ENCODE measurements around the gene CDCP2. TPM values are rescaled to one million over a fixed set of nuclear protein-coding genes. Genes with fewer than 3 reads are reported as not detected.
"Not testable (repeated sequence)": the region's sequence is repeated elsewhere in the genome, so short reads cannot be mapped to it uniquely, and the experiment has no call there.

Gene CDCP2
- total RNA-seq, 1 experiment from 2014 or later: not detected

- no peak for TF ChIP-seq ZNF281 (CRISPR knock-in tag; IDR thresholded peaks at IDR 0.05)
- TF ChIP-seq IRF1 (CRISPR knock-in tag; IDR thresholded peaks at IDR 0.05): no peak
Measured at GRCh38 chr1:54095546-54096226, 57.1 kb downstream of the CDCP2 start (continued).

- H3K4me3 Mint-ChIP-seq; H3K9me3 Mint-ChIP-seq; DNase-seq (ENCODE audit: low spot score); H3K27ac Mint-ChIP-seq; ATAC-seq; POLR2A ChIA-PET; H3K27me3 Mint-ChIP-seq (ENCODE audit: low read depth); H3K36me3 Mint-ChIP-seq: not testable (repeated sequence)
- CTCF ChIA-PET: interaction anchor here (2.3 to 3.4 kb wide), 2 partner anchors 13 to 27 kb away, joined by 7 to 14 read pairs; no protein-coding TSS in a partner anchor
- H3K4me1 Mint-ChIP-seq: peaks cover 19% of the 10 kb centered on the region
Measured at GRCh38 chr1:54094730-54095105, 58.1 kb downstream of the CDCP2 start.

- DNase-seq (ENCODE audit: low spot score) (no peak), ATAC-seq (no peak)
- Mint-ChIP-seq H3K27me3 (ENCODE audit: low read depth) (no peaks in the 10 kb centered on the region), H3K27ac (no peak overlapping the region), H3K36me3 (no peaks in the 10 kb centered on the region), H3K4me3 (no peak overlapping the region), H3K9me3 (no peaks in the 10 kb centered on the region), H3K4me1 (peaks cover 19% of the 10 kb centered on the region)
- ChIA-PET CTCF (interaction anchor here (2.3 to 3.4 kb wide), 2 partner anchors 12 to 27 kb away, joined by 7 to 14 read pairs; no protein-coding TSS in a partner anchor), POLR2A (no interaction called here)
- TF ChIP-seq ZNF425 (CRISPR knock-in tag; conservative IDR thresholded peaks at IDR 0.05) (no peak), IRF1 (CRISPR knock-in tag; IDR thresholded peaks at IDR 0.05) (no peak), E2F1 (CRISPR knock-in tag; IDR thresholded peaks at IDR 0.05) (no peak), ERG (CRISPR knock-in tag; IDR thresholded peaks at IDR 0.05) (no peak), USF2 (CRISPR knock-in tag; IDR thresholded peaks at IDR 0.05) (no peak), ZNF317 (CRISPR knock-in tag; IDR thresholded peaks at IDR 0.05; ENCODE audit: borderline replicate concordance, low read depth) (no peak), HMGXB4 (CRISPR knock-in tag; IDR thresholded peaks at IDR 0.05) (no peak), ZBTB43 (CRISPR knock-in tag; IDR thresholded peaks at IDR 0.05) (no peak), AR (CRISPR knock-in tag; IDR thresholded peaks at IDR 0.05) (no peak)
Measured at GRCh38 chr1:54094001-54094729, 58.6 kb downstream of the CDCP2 start.

Measured in WTC11 (cell line).